ENCODE data around the gene CLEC4G. TPM values are rescaled to one million over a fixed set of nuclear protein-coding genes. Genes with fewer than 3 reads are reported as not detected.

Gene CLEC4G
- total and polyA plus RNA-seq, 2 of the 13 experiments (the other 11 are each of a cell fraction or from before 2014, with no cell fraction given) = not detected

- no peak for TF ChIP-seq ZHX2 (IDR thresholded peaks at IDR 0.05; ENCODE audit: low read depth)
- no peak for TF ChIP-seq ZHX2 (CRISPR knock-in tag; IDR thresholded peaks at IDR 0.05; ENCODE audit: borderline replicate concordance)
- no peak for TF ChIP-seq ATF2 (CRISPR knock-in tag; IDR thresholded peaks at IDR 0.05)
- TF ChIP-seq ZNF678 (CRISPR knock-in tag; IDR thresholded peaks at IDR 0.05) = no peak
- TF ChIP-seq PHB2 (IDR thresholded peaks at IDR 0.05; ENCODE audit: partially characterized antibody) = no peak
- TF ChIP-seq ZNF550 (CRISPR knock-in tag; IDR thresholded peaks at IDR 0.05; ENCODE audit: borderline replicate concordance) = no peak
- TF ChIP-seq THRA (CRISPR knock-in tag; IDR thresholded peaks at IDR 0.05; ENCODE audit: borderline replicate concordance) = no peak
These were observed 31.8 kb upstream of the CLEC4G start (continued) for GRCh38 chr19:7763696-7764095.
